Stimulated activated naive CD4-positive, alpha-beta T cell (primary cell): ENCODE results near the gene ADK.
A peak's percentile ranks its signal among the peaks of the same experiment; 100 is the strongest.
"Not testable (repeated sequence)": the region's sequence is repeated elsewhere in the genome, so short reads cannot be mapped to it uniquely, and the experiment has no call there.

Experiments used
- DNase-seq, 6 experiments: peaks; one replicate each; lab custom pipeline; 2025; lab: John Stamatoyannopoulos, UW

ADK gene

DNA sequence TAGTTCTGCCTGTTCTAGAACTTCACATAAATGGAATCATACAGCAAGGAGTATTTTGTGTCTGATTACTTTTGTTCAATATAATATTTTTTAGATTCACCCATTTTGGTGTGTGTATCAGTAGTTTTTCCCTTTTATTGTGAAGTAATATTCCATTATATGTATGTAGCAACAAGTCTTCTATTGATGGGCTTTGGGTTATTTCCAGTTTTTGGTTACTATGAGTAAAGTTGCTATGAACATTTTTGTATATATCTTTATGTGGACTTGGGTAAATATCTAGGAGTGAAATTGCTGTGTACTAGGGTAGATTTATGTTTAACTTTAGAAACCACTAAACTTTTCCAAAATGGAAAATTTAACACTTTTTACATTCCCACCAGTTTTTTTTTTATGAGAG lies 35.7 kb downstream of the ADK start:
- no peak for DNase-seq

DNA sequence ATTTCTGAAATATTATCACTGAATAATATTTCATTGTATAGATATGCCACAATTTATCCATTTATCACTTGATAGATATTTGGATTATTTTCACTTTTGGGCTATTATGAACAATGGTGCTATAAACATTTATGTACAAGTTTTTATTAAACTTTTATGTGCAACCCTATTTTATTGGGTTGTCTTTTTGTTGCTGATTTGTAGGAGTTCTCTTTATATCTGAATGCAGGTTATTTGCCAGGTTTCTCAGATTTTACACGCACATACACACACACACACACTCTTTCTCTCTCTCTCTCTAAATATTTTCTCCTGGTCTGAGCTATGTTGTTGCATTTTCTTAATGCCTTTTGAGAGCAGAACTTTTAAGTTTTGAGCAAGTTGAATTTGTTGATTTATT lies 36.2 kb downstream of the ADK start:
- DNase-seq = no peak

DNA sequence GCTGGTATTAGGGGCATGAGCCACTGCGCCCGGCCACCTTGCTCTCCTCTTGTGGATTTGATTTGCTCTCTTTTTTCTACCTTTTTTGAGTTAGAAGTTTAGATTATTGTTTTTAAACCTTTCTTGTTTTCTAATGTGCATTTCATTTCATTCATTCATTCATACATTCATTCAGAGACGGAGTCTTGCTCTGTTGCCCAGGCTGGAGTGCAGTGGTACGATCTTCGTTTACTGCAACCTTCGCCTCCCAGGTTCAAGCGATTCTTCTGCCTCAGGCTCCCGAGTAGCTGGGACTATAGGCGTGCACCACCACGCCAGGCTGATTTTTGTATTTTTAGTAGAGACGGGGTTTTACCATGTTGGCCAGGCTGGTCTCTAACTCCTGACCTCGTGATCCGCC lies 37.6 kb downstream of the ADK start:
- DNase-seq = not testable (repeated sequence)

DNA sequence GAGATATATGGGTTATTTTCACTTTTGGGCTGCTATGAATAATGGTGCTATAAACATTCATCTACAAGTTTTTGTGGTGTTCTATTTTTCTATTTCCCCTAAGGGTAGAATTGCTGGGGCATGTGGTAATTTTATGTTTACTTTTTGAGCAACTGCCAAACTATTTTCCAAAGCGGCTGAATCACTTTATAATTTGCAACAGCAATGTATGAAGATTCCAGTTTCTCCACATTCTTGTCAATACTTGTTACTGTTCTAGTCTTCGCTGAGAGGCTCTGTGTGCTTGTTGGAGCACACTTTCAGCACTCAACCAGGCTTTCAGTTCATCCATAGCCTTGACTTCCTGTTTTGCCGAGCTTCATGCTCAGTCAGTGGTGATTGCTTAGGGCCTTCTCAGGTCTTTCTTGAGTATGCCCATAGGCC lies 39.0 kb downstream of the ADK start:
- DNase-seq = peak in 4 of 6 experiments; percentile 5 to 45 (median 23)

DNA sequence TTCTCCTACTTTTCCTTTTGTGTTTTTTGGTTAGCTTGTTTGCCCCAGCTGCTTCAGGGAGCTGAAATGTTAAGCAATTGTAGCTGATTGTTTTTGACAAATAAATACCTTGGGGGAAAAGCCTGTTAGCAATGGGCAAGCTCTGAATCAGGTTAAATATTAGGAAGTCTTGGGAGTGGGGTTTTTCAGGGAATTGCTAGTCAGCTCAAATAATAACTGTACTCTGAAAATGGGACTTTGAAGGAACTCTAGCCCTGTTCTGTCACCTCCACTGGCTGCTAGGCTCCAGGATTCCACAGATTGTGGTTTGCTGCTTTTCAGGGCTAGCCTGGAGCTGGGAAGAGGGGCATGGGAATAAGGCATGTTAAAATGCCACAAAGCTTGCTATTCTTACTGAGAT lies 39.5 kb downstream of the ADK start:
- DNase-seq = no peak

DNA sequence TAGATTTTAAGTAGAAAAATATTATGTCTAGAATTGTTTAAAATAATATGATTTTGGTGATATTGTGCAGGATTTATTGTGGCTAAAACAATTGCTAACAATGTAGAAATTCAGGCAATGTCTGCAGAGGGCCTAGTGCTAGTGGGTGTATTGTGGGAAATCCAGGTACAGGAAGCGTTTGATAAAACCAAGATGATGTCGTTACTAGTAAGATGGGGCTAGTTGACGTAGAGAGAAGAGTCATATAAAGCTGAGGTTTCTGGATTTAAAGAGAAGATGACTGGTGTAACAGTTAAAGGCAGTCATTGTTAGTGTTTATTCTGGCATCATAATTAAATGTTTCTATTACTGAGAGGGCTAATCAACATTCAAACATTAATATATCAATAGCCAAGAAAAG lies 43.5 kb downstream of the ADK start:
- peak in 3 of 6 experiments; percentile 56 to 63 (median 57) for DNase-seq

DNA sequence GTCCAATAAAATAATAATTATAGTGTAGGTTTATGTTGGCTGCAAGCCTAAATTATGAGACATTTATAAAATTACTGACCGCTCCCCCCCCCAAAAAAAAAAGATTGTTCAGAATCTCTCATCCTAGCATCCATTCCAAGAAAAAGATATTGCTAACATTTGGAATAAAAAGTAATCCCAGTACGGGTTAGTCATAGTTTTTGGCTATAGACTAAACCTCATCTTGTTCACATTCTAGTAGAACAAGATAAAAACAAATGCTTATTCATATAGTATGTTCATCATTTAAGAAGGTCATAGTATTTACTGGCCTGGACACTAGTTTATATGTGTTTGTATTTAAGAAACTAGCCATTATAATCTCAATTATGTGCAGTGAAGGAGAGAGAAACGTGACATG lies 44.0 kb downstream of the ADK start:
- DNase-seq = no peak

DNA sequence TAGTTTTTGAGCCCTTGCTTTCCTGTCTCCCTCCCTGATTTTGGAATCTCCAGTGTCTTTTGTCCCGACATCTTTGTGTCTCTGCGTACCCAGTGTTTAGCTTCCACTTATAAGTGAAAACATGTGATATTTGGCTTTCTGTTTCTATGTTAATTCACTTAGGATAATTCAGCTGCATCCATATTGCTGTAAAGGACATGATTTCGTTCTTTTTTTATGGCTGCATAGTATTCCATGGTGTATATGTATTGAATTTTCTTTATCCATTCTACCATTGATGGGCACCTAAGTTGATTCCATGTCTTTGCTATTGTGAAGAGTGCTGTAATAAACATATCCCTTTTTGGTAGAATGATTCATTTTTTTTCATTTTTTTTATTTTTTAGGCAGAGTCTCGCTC lies 48.3 kb downstream of the ADK start:
- DNase-seq = no peak

DNA sequence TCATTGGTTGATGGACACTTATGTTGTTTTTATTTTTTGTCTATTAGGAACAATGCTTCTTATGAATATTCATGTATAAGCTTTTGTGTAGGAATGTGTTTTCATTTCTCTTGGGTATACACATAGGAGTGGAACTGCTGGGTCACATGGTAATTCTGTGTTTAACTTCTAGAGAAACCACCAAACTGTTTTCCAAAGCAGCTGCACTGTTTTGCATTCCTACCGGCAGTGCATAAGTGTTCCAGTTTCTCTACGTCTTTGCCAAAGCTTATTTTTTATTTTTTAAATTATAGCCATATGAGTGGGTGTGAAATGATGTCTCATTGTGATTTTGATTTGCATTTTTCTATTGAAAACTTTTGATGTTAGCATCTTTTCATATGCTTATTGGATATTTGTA lies 51.3 kb downstream of the ADK start:
- DNase-seq = no peak

DNA sequence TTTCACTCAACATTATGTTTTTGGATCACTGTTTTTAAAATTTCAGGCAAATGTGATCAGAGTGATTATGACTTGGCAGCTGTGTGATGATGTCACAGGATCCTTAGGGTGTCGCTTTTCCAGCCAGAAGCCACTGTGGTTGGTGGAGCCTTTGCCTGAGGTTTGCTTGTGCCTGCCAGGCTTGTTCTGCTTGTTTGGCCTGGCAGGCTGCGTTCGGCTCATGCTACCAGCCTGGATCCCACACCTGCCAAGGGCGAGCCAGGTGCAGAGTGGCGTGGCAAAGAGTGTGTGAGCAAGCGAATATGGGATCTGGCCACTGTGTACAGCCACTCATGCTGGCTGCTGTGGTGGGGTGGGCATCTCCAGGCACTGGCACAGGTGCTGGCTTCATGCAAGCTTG lies 55.7 kb downstream of the ADK start:
- no peak for DNase-seq

DNA sequence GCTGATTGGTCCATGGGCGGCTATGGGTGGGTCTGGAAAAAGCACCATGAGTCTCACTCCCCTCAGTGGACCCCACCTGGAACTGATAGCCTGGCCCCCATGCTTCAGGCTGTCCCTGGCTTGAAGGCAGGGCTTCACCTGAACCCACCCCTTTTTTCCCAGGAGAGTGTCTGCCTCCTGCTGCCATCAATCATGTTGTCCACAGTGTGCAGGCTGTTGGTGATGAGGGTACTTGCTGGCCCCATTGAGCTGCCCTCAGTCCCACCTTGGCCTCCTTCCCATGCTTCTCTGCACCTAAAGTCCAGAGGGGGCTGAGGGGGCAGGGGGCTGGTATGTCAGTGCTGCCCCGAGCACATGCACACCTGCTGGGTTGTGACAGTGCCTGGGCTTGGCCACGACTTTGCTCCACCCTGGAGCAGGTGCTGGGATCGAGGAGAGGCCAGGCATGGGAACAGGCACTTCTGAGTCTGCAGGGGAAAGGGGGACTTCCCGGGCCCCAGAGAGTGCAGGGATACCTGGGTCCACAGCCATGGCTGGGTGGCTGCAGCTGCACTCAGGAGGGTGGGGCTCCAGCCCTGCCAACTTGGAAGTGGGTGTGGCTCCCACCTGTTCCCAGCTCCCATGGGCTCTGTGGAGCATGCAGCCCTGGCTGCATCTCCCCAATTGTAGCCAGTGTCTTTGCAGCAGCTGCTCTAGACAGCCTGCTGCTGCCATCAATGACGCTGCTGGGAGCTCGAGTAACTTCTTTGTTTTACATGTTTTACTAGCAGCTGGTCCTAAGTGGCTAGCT lies 56.9 kb downstream of the ADK start:
- DNase-seq = no peak

DNA sequence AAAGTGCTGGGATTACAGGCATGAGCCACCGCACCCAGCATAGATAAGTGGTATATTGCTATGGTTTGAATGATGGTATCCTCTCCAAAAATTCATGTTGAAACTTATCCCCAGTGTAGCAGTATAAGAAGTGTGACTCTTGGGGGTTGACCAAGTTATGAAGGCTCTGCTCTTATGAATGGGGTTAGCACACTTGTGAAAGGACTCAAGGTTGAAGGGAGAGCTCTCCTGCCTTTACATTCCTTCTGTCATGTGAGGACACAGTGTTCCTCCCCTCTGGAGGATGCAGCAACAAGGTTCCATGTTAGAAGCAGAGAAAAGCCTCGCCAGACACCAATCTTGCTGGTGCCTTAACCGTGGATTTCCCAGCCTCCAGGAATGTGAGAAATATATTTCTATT lies 58.0 kb downstream of the ADK start:
- no peak for DNase-seq

DNA sequence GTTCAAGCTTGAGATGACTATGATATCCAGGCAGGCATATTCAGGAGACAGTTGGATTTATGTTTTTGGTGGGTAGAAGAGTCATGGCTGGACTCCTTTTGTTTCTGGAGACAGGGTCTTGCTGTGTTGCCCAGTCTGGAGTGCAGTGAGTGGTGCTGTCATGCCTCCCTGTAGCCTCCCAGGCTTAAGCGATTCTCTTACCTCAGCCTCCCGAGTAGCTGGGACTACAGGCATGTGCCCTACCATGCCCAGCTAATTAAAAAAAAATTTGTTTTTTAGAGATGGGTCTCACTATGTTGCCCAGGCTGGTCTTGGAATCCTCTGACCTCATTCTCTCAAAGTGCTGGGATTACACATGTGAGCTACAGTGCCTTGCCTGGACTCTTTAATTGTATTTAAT lies 62.0 kb downstream of the ADK start:
- no peak for DNase-seq

DNA sequence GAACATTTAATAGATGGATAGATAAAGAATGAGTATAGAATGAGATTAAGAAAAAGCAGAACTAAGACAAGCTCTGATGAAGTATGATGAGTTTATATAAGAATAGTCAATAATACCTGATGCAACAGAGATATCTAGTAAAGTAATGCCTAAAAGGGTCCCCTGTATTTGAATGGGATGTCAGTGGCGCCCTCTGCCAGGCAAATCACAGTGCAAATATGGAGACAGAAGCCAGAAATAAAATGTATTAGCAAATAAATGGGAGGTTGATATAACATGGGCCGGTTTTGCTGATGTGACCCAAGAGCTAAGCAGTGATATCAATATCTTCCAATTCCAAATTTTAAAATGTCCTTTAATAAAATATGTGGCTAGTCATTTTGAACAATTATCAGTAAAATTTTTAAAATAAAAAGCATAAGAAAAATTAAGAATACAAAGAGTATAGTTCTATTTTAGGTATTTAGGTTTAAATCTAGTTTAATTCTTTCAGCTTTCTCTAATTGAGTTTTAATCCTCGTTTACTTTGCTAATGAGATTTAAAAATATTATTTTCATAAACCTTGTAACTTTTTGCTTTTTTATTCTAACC lies 62.6 kb downstream of the ADK start:
- peak in 5 of 6 experiments; percentile 9 to 56 (median 31) for DNase-seq

DNA sequence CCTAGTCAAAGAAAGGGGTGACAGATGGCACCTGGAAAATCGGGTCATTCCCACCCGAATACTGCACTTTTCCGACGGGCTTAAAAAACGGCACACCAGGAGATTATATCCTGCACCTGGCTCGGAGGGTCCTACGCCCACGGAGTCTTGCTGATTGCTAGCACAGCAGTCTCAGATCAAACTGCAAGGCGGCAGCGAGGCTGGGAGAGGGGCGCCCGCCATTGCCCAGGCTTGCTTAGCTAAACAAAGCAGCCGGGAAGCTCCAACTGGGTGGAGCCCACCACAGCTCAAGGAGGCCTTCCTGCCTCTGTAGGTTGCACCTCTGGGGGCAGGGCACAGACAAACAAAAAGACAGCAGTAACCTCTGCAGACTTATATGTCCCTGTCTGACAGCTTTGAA lies 66.1 kb downstream of the ADK start:
- DNase-seq = not testable (repeated sequence)

DNA sequence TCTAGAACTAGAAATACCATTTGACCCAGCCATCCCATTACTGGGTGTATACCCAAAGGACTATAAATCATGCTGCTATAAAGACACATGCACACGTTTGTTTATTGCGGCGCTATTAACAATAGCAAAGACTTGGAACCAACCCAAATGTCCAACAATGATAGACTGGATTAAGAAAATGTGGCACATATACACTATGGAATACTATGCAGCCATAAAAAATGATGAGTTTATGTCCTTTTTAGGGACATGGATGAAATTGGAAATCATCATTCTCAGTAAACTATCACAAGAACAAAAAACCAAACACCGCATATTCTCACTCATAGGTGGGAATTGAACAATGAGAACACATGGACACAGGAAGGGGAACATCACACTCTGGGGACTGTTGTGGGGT lies 71.4 kb downstream of the ADK start:
- not testable (repeated sequence) for DNase-seq

DNA sequence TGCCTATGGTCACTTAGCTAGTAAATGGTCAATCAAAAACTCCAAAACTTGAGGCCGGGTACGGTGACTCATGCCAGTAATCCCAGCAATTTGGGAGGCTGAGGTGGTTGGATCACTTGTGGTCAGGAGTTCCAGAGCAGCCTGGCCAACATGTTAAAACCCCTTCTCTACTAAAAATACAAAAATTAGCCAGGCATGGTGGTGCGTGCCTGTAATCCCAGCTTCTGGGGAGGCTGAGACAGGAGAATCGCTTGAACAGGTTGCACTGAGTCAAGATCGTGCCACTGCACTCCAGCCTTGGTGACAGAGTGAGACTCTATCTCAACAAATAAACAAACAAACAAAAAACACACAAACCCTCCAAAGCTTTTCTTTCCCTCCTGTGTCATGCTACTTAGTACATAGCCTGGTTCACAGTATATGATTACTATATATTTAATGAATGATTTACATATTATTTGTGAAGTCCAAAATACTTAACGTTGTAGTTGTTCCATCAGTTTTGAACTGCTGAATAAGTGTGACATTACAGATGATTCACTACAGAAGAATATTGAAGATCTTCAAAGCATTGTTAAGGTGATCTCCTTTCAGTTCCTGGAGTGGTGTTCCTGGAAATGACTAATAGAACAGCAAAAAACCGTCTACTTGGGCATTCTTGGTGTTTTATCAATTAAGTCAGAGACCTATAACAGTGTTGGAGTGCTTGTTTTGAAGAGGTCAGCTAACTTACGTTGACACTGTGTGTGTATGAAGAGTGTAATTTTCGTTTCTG lies 72.9 kb downstream of the ADK start:
- DNase-seq = no peak

DNA sequence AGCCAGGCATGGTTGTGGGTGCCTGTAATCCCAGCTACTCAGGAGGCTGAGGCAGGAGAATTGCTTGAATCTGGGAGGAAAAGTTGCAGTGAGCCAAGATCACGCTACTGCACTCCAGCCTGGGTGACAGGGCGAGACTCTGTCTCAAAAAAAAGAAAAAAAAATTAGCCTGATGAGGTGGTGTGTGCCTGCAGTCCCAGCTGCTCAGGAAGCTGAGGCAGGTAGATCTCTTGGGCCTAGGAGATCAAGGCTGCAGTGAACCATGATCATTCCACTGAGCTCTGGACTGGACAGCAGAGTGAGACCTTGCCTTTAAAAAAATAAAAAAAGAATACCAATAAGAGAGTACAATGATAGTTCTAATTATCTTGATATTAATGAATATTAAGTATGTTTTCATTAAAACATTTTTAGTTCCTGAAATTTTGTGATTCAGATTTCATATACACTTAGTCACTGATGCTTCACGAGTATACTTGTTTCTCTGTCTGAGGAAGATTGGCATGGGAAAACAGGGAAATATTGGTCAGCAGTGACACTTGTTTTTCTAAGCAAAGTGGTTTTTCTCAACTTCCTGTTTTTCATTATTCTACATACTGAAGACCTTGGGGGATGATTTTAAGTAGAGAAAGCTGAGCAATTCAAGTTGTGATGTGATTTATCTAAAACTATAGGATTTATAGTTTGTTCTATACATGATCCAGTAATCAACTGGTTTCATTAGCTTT lies 76.8 kb downstream of the ADK start:
- peak in 2 of 6 experiments; percentile 10 to 36 for DNase-seq

DNA sequence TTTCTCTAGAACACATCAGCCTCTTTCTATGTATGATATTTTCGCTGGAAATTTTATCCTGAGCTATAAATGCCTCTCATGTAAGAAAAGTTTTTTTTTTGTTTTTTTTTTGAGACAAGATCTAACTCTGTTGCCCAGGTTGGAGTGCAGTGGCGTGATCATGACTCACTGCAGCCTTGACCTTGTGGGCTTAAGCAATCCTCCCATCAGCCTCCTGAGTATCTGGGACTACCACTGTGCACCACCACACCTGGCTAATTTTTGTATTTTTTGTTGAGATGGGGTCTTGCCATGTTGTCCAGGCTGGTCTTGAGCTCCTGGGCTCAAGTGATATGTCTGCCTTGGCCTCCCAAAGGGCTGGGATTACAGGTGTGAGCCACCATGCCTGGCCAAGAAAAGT lies 80.4 kb downstream of the ADK start:
- DNase-seq = no peak

DNA sequence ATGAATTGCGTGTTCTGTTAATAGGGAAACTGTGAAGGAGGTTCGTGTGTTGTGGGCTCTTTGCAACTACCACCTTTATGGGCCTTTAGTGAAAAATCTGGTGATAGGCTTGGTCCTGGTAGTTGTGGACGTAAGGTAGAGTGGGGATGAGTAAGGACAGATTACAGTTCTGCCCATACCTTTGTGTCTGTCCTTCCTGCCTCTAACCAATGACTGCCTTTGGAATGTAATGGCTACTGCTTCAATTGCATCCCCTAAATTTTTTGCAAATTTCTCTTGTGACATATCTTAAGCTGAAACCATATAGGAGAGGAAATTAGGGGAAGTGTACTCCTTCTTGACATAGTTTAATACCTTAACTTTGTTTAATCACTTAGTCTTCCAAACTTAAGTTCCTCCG lies 82.3 kb downstream of the ADK start:
- DNase-seq = no peak

DNA sequence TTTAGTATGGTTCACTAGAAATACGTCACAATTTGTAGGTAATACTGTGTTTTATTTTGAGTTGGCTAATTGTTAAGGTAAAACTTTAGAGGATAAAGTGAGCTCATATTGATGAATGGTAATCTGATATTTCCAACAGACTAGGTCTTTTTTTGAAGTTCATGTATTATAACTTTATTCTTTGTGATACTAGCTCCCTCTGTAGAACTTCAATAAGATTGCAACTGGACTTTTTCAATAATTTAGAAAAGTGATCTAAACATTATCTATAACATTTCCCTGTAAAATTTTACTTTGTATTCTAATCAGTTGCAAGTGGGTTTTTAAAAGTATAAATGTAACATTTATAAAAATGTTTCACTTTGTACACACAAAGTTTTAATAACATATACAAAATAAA lies 83.5 kb downstream of the ADK start:
- DNase-seq = peak in 2 of 6 experiments; percentile 6

DNA sequence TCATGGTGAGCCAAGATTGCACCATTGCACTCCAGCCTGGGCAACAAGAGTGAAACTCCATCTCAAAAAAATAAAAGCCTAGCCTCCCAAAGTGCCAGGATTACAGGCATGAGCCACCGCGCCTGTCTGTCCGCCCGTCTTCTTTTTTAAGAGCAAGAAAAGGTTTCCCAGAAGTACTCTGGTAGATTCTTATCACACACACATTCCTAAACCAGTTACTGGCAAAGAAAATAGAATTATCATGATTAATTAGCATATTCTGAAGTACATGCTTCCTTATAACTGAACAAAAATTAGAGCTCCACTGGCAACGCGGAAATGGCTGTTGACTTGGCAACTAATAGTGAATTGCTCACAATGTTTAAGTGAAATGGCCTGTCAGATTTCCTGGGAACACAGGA lies 87.0 kb downstream of the ADK start:
- DNase-seq = no peak
